ENCODE data around the gene DNAJB14. TPM values are rescaled to one million over a fixed set of nuclear protein-coding genes. Genes with fewer than 3 reads are reported as not detected.

The DNAJB14 gene
- total and polyA plus RNA-seq, 2 donors from 2014 or later, result 8.1 to 51.7 TPM

- H3K9ac ChIP-seq (ENCODE audit: low read length in 3 of 3), result no peak overlapping the region
- intact Hi-C loops (cut with DNase I), result no loop called here
- H3K9me3 ChIP-seq (ENCODE audit: control insufficient read depth in 2 of 3, insufficient read depth in 1 of 3, low read length in 3 of 3), result no peaks in the 10 kb centered on the region
- TF ChIP-seq CTCF (IDR thresholded peaks at IDR 0.05; ENCODE audit: borderline replicate concordance, extremely low read depth, insufficient read depth), result no peak
- H3K4me3 ChIP-seq (ENCODE audit: low read length in 3 of 3), result no peak overlapping the region
- no peak overlapping the region for H3K27ac ChIP-seq (ENCODE audit: low read depth in 2 of 2, low read length in 2 of 2)
- H3K4me1 ChIP-seq (ENCODE audit: control insufficient read depth in 2 of 3, insufficient read depth in 2 of 3, low read depth in 1 of 3, low read length in 3 of 3), result peaks cover 0 to 5% (median 0%) of the 10 kb centered on the region in 3 donors
- DNase-seq, result no peak
- no peaks in the 10 kb centered on the region for H3K36me3 ChIP-seq (ENCODE audit: control insufficient read depth in 2 of 3, insufficient read depth in 3 of 3, low read length in 3 of 3)
- H3K27me3 ChIP-seq (ENCODE audit: control insufficient read depth, insufficient read depth, low read length), result no peaks in the 10 kb centered on the region
- no peak for FAIRE-seq
These were observed 97.8 kb downstream of the DNAJB14 start for GRCh38 chr4:99848591-99849001.

- no peaks in the 10 kb centered on the region for H3K9me3 ChIP-seq (ENCODE audit: control insufficient read depth in 2 of 3, insufficient read depth in 1 of 3, low read length in 3 of 3)
- no peak overlapping the region for H3K9ac ChIP-seq (ENCODE audit: low read length in 3 of 3)
- H3K27ac ChIP-seq (ENCODE audit: low read depth in 2 of 2, low read length in 2 of 2), result peak overlapping the region in 1 of 2 donors; percentile 20
- DNase-seq, result no peak
- no peak for FAIRE-seq
- peaks cover 0 to 5% (median 0%) of the 10 kb centered on the region in 3 donors for H3K4me1 ChIP-seq (ENCODE audit: control insufficient read depth in 2 of 3, insufficient read depth in 2 of 3, low read depth in 1 of 3, low read length in 3 of 3)
- H3K36me3 ChIP-seq (ENCODE audit: control insufficient read depth in 2 of 3, insufficient read depth in 3 of 3, low read length in 3 of 3), result no peaks in the 10 kb centered on the region
- no peak for TF ChIP-seq CTCF (IDR thresholded peaks at IDR 0.05; ENCODE audit: borderline replicate concordance, extremely low read depth, insufficient read depth)
- H3K27me3 ChIP-seq (ENCODE audit: control insufficient read depth, insufficient read depth, low read length), result no peaks in the 10 kb centered on the region
- intact Hi-C loops (cut with DNase I), result no loop called here
- H3K4me3 ChIP-seq (ENCODE audit: low read length in 3 of 3), result no peak overlapping the region
These were observed 98.9 kb downstream of the DNAJB14 start for GRCh38 chr4:99847362-99847976.

- TF ChIP-seq CTCF (IDR thresholded peaks at IDR 0.05; ENCODE audit: borderline replicate concordance, extremely low read depth, insufficient read depth), result no peak
- DNase-seq, result no peak
- peaks cover 0 to 5% (median 0%) of the 10 kb centered on the region in 3 donors for H3K4me1 ChIP-seq (ENCODE audit: control insufficient read depth in 2 of 3, insufficient read depth in 2 of 3, low read depth in 1 of 3, low read length in 3 of 3)
- H3K36me3 ChIP-seq (ENCODE audit: control insufficient read depth in 2 of 3, insufficient read depth in 3 of 3, low read length in 3 of 3), result no peaks in the 10 kb centered on the region
- peak overlapping the region in 1 of 2 donors; percentile 20 for H3K27ac ChIP-seq (ENCODE audit: low read depth in 2 of 2, low read length in 2 of 2)
- H3K9ac ChIP-seq (ENCODE audit: low read length in 3 of 3), result no peak overlapping the region
- no peak for FAIRE-seq
- no peaks in the 10 kb centered on the region for H3K27me3 ChIP-seq (ENCODE audit: control insufficient read depth, insufficient read depth, low read length)
- no peaks in the 10 kb centered on the region for H3K9me3 ChIP-seq (ENCODE audit: control insufficient read depth in 2 of 3, insufficient read depth in 1 of 3, low read length in 3 of 3)
- intact Hi-C loops (cut with DNase I), result no loop called here
- H3K4me3 ChIP-seq (ENCODE audit: low read length in 3 of 3), result no peak overlapping the region
These were observed 99.5 kb downstream of the DNAJB14 start for GRCh38 chr4:99846891-99847290.

Other genes with a start within 250 kb of the DNAJB14 start
- 10.1 TPM for gene DAPP1, start 129.8 kb downstream of the DNAJB14 start, total RNA-seq
- gene DAPP1, start 129.8 kb downstream of the DNAJB14 start, polyA plus RNA-seq (ENCODE audit: insufficient read depth, low read depth, low replicate concordance), result 0.34 TPM
- 46.5 TPM for gene LAMTOR3, start 52.2 kb downstream of the DNAJB14 start, total RNA-seq
- 71.1 TPM for gene LAMTOR3, start 52.2 kb downstream of the DNAJB14 start, polyA plus RNA-seq (ENCODE audit: insufficient read depth, low read depth, low replicate concordance)
- gene H2AZ1, start 3.7 kb upstream of the DNAJB14 start, total RNA-seq, result 98.5 TPM
- gene H2AZ1, start 3.7 kb upstream of the DNAJB14 start, polyA plus RNA-seq (ENCODE audit: insufficient read depth, low read depth, low replicate concordance), result 154 TPM
- gene DDIT4L, start 243.8 kb upstream of the DNAJB14 start, total RNA-seq, result 6.1 TPM
- gene DDIT4L, start 243.8 kb upstream of the DNAJB14 start, polyA plus RNA-seq (ENCODE audit: insufficient read depth, low read depth, low replicate concordance), result 15.2 TPM

Data from kidney (tissue), 14 donors.